Hepatocyte (in vitro differentiated cells): Measurements from ENCODE around the gene PER2. TPM values are rescaled to one million over a fixed set of nuclear protein-coding genes. Genes with fewer than 3 reads are reported as not detected.
"Not testable (repeated sequence)": the region's sequence is repeated elsewhere in the genome, so short reads cannot be mapped to it uniquely, and the experiment has no call there.

ENCODE experiments used
- DNase-seq: peaks from one replicate; pipeline ENCODE4 v3.0.0-alpha.2; 2016; ENCODE audit warnings: low spot score
- H2AFZ ChIP-seq: fragments of 200-600 bp; sonication (generic); 2 replicates; pipeline ENCODE4 v1.6.0; 2016; ENCODE audit warnings: antibody characterized with exemption, mild to moderate bottlenecking
- H3K27ac ChIP-seq: fragments of 200-600 bp; sonication (generic); 2 replicates; pipeline ENCODE4 v1.5.1; 2016; ENCODE audit warnings: mild to moderate bottlenecking
- H3K27me3 ChIP-seq: fragments of 200-600 bp; sonication (generic); 2 replicates; pipeline ENCODE4 v1.6.1; 2016
- H3K36me3 ChIP-seq: fragments of 200-600 bp; sonication (generic); replicated peaks from 2 replicates; pipeline ENCODE4 v1.5.1; 2016; ENCODE audit warnings: low read depth; ENCODE audit not compliant: insufficient read depth
- H3K4me1 ChIP-seq: fragments of 200-600 bp; sonication (generic); 2 replicates; pipeline ENCODE4 v1.5.1; 2016; ENCODE audit warnings: mild to moderate bottlenecking, moderate library complexity; ENCODE audit not compliant: insufficient read depth
- H3K4me2 ChIP-seq: fragments of 200-600 bp; sonication (generic); 2 replicates; pipeline ENCODE4 v1.6.0; 2016
- H3K4me3 ChIP-seq: fragments of 200-600 bp; sonication (generic); 2 replicates; pipeline ENCODE4 v1.5.1; 2016; ENCODE audit warnings: mild to moderate bottlenecking
- H3K79me2 ChIP-seq: fragments of 200-600 bp; sonication (generic); 2 replicates; pipeline ENCODE4 v1.6.0; 2017; ENCODE audit warnings: mild to moderate bottlenecking
- H3K9me2 ChIP-seq: fragments of 200-600 bp; sonication (generic); replicated peaks from 2 replicates; pipeline ENCODE4 v1.6.0; 2017; ENCODE audit warnings: mild to moderate bottlenecking; ENCODE audit not compliant: insufficient read depth
- H3K9me3 ChIP-seq: fragments of 200-600 bp; sonication (generic); 2 replicates; pipeline ENCODE4 v1.5.1; 2016; ENCODE audit warnings: low read depth, mild to moderate bottlenecking
- H4K20me1 ChIP-seq: fragments of 200-600 bp; sonication (generic); 2 replicates; pipeline ENCODE4 v1.6.0; 2016; ENCODE audit warnings: mild to moderate bottlenecking; ENCODE audit not compliant: insufficient read depth, poor library complexity, severe bottlenecking
- CTCF ChIP-seq: fragments of 200-600 bp; sonication (generic); IDR thresholded peaks from 2 replicates; pipeline ENCODE4 v1.5.1; 2016; ENCODE audit warnings: antibody characterized with exemption, mild to moderate bottlenecking; ENCODE audit not compliant: poor library complexity
- EZH2 ChIP-seq: fragments of 200-600 bp; sonication (generic); IDR thresholded peaks from 2 replicates; pipeline ENCODE4 v1.6.1; 2016; ENCODE audit warnings: antibody characterized with exemption, mild to moderate bottlenecking, borderline replicate concordance
- EZH2phosphoT487 ChIP-seq: fragments of 200-600 bp; sonication (generic); IDR thresholded peaks from one replicate; pipeline ENCODE4 v1.6.1; 2018; ENCODE audit warnings: antibody characterized with exemption, mild to moderate bottlenecking, low read depth, moderate library complexity; ENCODE audit not compliant: unreplicated experiment, severe bottlenecking
- WGBS: methylation state at CpG from one replicate; pipeline ENCODE4 v1.1.6; 2016; ENCODE audit warnings: low lambda C conversion rate; ENCODE audit errors: missing lambda C conversion rate; 5-methylcytosine and 5-hydroxymethylcytosine counted together
- polyA plus RNA-seq: library from polyadenylated mRNA; unstranded; fragments of >200 nt; fragmentation: Nextera tagmentation; extraction: Ambion mirVana; gene quantifications from 2 replicates; pipeline ENCODE4 v1.2.1, GENCODE V29; 2016
- total RNA-seq: library from RNA; depleted of rRNA; stranded (reverse); fragments of >200 nt; gene quantifications from 2 replicates; pipeline ENCODE4 v1.2.3, GENCODE V29; 2014

The PER2 gene
- total and polyA plus RNA-seq, 2 experiments from 2014 or later: 6.0 to 8.9 TPM

GRCh38 chr2:238313289-238313990 is 25.0 kb upstream of the PER2 start:
- Histone ChIP-seq H3K36me3 (no peaks in the 10 kb centered on the region), H3K9me3 (no peaks in the 10 kb centered on the region), H3K9me2 (no peaks in the 10 kb centered on the region), H2AFZ (no peak overlapping the region), H3K79me2 (no peaks in the 10 kb centered on the region), H3K4me3 (no peak overlapping the region), H3K27ac (no peak overlapping the region), H3K4me2 (no peak overlapping the region), H4K20me1 (no peaks in the 10 kb centered on the region), H3K4me1 (no peaks in the 10 kb centered on the region), H3K27me3 (no peaks in the 10 kb centered on the region)
- DNase-seq: no peak
- 92% methylated on average over 8 of the region's 8 CpGs for WGBS
- TF ChIP-seq CTCF (no peak), EZH2phosphoT487 (no peak), EZH2 (no peak)

- H3K4me1 ChIP-seq, H3K27me3 ChIP-seq, H3K4me2 ChIP-seq, H3K4me3 ChIP-seq, H3K79me2 ChIP-seq, H3K27ac ChIP-seq, H3K9me3 ChIP-seq, H2AFZ ChIP-seq, H3K9me2 ChIP-seq, DNase-seq, H4K20me1 ChIP-seq, H3K36me3 ChIP-seq: not testable (repeated sequence)
- 93% methylated on average over 14 of the region's 14 CpGs for WGBS
Measured at GRCh38 chr2:238310721-238311120, 22.3 kb upstream of the PER2 start.

GRCh38 chr2:238308177-238308576 is 19.8 kb upstream of the PER2 start:
- 68% methylated on average over 2 of the region's 2 CpGs for WGBS

GRCh38 chr2:238306672-238306998 is 18.2 kb upstream of the PER2 start:
- no peak overlapping the region for H2AFZ ChIP-seq
- H3K9me2 ChIP-seq: no peaks in the 10 kb centered on the region
- no peak overlapping the region for H3K27ac ChIP-seq
- no peak for DNase-seq
- no peaks in the 10 kb centered on the region for H3K79me2 ChIP-seq
- no peak overlapping the region for H3K4me2 ChIP-seq
- WGBS: 72% methylated on average over 5 of the region's 5 CpGs
- H3K4me1 ChIP-seq: no peaks in the 10 kb centered on the region
- TF ChIP-seq CTCF (no peak), EZH2phosphoT487 (no peak), EZH2 (no peak)
- no peaks in the 10 kb centered on the region for H3K9me3 ChIP-seq
- no peaks in the 10 kb centered on the region for H3K27me3 ChIP-seq
- no peaks in the 10 kb centered on the region for H3K36me3 ChIP-seq
- no peaks in the 10 kb centered on the region for H4K20me1 ChIP-seq
- H3K4me3 ChIP-seq: no peak overlapping the region

More at GRCh38 chr2:238308177-238308576, 19.8 kb upstream of the PER2 start:
- no peak overlapping the region for H3K4me3 ChIP-seq
- no peaks in the 10 kb centered on the region for H3K27me3 ChIP-seq
- H3K9me2 ChIP-seq: no peaks in the 10 kb centered on the region
- H3K4me1 ChIP-seq: no peaks in the 10 kb centered on the region
- no peak for DNase-seq
- no peaks in the 10 kb centered on the region for H4K20me1 ChIP-seq
- H3K79me2 ChIP-seq: no peaks in the 10 kb centered on the region
- no peak for TF ChIP-seq EZH2
- TF ChIP-seq EZH2phosphoT487: no peak
- no peak for TF ChIP-seq CTCF
- no peaks in the 10 kb centered on the region for H3K9me3 ChIP-seq
- no peaks in the 10 kb centered on the region for H3K36me3 ChIP-seq
- no peak overlapping the region for H2AFZ ChIP-seq
- H3K4me2 ChIP-seq: no peak overlapping the region
- H3K27ac ChIP-seq: no peak overlapping the region
